Middle frontal gyrus (tissue), 1 donor: ENCODE measurements around the gene ZNF385D.
"Not testable (repeated sequence)": the region's sequence is repeated elsewhere in the genome, so short reads cannot be mapped to it uniquely, and the experiment has no call there.

ENCODE experiments used
- DNase-seq: peaks from one replicate; pipeline ENCODE4 v3.0.0-alpha.2; 2015; ENCODE audit warnings: low spot score; ENCODE audit errors: extremely low spot score

Gene ZNF385D

GRCh38 chr3:21520106-21520963 lies 230.7 kb downstream of the ZNF385D start:
- DNase-seq: no peak

DNA sequence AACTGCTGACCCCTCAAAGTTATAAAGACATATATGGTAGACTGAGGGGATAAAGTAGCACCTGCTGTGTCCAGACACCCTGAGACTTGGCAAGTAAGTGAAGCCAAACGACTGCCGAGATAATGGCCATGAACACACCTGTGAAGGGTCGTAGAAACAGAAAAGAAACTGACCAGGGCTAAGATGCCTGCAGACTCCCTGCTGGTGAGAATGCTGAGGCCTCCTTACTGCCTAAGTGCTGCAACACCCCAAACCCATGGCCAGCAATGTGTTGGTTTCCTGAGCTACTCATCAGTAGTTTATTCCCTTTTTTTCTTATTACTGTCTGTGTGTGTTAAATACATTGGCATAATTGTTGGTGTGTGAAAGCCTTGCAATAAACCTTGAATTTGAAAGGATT lies 233.8 kb downstream of the ZNF385D start:
- DNase-seq: no peak

DNA sequence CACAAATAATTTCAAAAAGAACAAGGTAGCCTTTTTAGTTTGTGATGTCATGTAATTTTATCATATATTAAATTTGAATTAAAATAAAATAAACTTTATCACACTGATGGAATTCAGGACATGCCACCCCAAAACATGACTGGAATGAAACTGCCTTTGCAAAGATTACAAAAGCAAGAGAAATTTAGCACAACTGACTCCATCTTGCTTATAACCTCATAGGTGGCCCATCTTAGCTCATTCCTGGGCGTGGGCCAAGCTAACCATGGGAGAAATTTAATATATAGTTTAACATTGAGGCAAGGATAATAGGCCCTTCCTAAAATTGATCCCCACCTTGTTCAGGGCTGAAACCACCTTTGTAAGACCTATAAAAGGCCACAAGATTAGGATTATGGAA lies 235.6 kb downstream of the ZNF385D start:
- DNase-seq: no peak

GRCh38 chr3:21509731-21510470 lies 241.1 kb downstream of the ZNF385D start:
- no peak for DNase-seq

DNA sequence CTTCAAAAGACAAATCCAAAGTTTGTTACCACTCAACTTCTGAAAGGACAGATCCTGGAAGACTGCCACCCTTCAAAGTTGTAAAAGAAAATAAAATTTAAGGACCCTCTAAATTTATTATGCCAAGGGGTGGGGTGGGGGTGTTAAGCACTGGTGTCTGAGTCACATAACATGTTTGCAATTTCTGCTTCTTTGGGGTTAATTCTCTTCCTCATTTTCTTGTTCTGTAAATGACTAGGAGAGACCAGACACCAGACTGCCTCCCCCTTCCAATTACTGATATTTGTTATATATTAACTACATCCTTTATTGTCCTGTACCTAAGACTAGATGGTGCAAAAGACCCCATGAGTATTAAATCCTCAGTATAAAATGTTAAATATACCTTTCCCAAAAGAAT lies 242.8 kb downstream of the ZNF385D start:
- DNase-seq: no peak

DNA sequence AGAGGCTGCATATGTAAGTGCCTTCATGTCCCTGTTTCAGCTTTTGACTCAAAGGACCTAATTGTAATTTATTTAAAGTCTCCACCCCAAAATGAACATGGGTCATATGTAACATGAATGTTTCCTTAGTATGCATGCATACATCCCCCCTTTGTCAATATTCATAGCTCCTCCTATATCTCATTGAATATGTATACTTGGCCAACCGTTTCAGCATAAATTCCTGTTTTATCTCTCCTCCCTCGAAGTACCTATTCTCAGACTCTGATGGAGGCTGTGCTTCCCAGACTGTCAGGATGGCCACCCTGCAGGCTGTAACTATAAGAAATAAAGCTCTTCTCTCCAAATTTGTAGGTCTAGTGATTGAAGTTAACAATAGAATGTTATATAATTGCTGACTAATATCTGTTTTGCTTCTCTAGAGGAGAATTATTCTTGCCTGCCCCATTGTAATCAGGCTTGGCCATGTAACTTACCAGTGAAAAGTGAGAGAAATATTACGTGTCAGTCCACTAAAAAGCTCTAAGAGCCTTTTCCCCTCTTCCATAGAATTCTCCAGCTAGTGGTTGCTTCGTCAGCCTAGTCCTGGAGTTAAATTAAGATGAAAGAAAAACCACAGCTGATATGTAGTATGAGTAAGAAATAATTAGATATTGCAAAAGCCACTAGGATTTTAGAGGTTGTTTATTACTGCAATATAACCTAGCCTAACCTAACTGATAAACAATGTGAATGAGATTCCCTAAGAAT lies 245.1 kb downstream of the ZNF385D start:
- DNase-seq: no peak

- no peak for DNase-seq
Observed at GRCh38 chr3:21502656-21503055, 248.4 kb downstream of the ZNF385D start.

- no peak for DNase-seq
Observed at GRCh38 chr3:21500834-21501233, 250.2 kb downstream of the ZNF385D start.

DNA sequence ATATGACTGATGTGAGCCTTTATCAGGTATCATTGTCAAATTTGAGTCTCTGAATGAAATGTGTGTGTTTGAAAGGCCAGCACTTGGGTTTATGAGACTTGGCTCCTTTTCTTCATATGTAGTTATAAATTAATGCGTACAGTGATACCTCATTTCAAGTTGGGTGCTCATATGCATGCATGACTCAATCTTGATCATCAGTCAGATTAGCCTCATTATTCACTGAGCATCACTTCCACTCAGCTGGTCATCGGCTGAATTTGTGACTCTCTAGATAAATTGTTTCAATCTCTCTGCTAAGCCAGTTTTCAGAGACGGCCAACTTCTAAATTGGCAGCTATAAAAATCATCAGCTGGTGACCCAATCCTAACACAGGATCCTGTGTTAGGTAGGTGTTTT lies 260.3 kb downstream of the ZNF385D start:
- not testable (repeated sequence) for DNase-seq

- DNase-seq: no peak
Observed at GRCh38 chr3:21487520-21487919, 263.5 kb downstream of the ZNF385D start.

- not testable (repeated sequence) for DNase-seq
Observed at GRCh38 chr3:21486024-21486935, 264.7 kb downstream of the ZNF385D start.

- DNase-seq: no peak
Observed at GRCh38 chr3:21484828-21485144, 266.2 kb downstream of the ZNF385D start.

GRCh38 chr3:21484057-21484827 lies 266.8 kb downstream of the ZNF385D start:
- DNase-seq: no peak

- DNase-seq: no peak
Observed at GRCh38 chr3:21481991-21482390, 269.0 kb downstream of the ZNF385D start.

- no peak for DNase-seq
Observed at GRCh38 chr3:21477541-21478288, 273.3 kb downstream of the ZNF385D start.

- no peak for DNase-seq
Observed at GRCh38 chr3:21466476-21466875, 284.5 kb downstream of the ZNF385D start.

- DNase-seq: no peak
Observed at GRCh38 chr3:21464746-21465145, 286.3 kb downstream of the ZNF385D start.

DNA sequence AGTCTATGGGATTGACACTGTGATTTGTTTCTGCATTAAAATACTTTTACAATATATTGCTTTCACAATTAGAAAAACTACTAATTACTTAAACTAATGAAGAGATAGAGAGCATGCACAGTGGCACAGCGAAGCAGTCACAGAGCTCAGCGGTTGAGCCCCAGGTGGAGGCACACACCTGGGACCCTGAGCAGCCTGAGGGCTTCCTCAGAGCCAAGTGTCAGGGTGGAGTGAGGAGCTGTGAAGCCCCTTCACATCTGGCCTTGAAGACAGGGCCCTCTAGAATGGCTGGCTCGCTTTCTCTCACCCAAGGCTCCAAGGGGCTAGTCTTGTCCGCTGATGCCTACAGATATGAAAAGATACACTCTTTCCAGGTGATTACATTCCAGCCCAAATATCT lies 287.7 kb downstream of the ZNF385D start:
- DNase-seq: no peak

DNA sequence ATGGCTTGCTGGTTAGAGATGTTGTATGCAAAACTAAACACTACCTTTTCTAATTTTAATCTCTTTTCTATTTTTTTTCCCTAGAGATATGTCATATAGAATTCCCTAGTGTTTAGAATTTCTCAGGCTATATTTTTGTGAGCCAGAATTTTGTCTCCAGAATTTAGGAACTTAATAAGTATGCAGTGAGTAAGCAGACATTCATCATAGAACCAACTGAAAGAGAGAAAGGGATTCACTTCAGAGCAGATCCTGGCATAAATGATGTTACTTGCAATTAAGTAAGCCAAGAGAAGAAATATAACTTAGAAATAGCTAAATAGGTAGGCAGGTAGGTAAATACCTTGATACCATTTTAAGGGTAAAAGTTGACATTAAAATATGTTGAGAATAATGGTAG lies 288.9 kb downstream of the ZNF385D start:
- DNase-seq: no peak

DNA sequence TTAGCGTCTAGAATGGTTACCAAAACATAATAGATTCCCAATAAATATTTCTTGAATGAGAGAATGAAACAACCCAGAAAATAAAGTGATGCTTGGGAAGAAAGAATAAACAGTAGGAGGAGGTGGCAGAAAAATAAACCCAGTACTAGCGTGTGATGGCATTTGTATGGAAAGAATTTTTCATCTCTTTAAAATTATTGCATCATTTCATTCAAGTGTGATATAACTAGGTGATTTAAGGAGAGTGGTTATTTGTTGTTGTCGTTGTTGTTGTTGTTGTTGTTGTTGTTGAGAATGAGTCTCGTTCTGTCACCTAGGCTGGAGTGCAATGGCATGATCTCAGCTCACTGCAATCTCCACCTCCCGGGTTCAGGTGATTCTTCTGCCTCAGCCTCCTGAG lies 293.9 kb downstream of the ZNF385D start:
- no peak for DNase-seq
